Stomach smooth muscle (tissue), 2 donors: ENCODE measurements around the gene OSBPL7.

ENCODE experiments used
- H3K27ac ChIP-seq: one replicate; pipeline ENCODE4 v1.7.0; 2013; ENCODE audit warnings: mild to moderate bottlenecking, low read length, inconsistent platforms
- H3K27me3 ChIP-seq, 2 donors: one replicate each; pipeline ENCODE4 v1.7.0; 2013; ENCODE audit warnings: low read length in 2 of 2; ENCODE audit not compliant: insufficient read depth in 2 of 2, control insufficient read depth in 1 of 2
- H3K36me3 ChIP-seq, 2 donors: one replicate each; pipeline ENCODE4 v1.7.0; 2013; ENCODE audit warnings: low read length in 2 of 2; ENCODE audit not compliant: control insufficient read depth in 2 of 2, insufficient read depth in 2 of 2
- H3K4me1 ChIP-seq: one replicate; pipeline ENCODE4 v1.7.0; 2013; ENCODE audit warnings: low read length; ENCODE audit not compliant: control insufficient read depth, insufficient read depth
- H3K4me3 ChIP-seq, 2 donors: one replicate each; pipeline ENCODE4 v1.7.0; 2013; ENCODE audit warnings: low read length in 2 of 2
- H3K9ac ChIP-seq, 2 donors: one replicate each; pipeline ENCODE4 v1.7.0; 2013; ENCODE audit warnings: low read length in 2 of 2, mild to moderate bottlenecking in 1 of 2
- H3K9me3 ChIP-seq, 2 donors: one replicate each; pipeline ENCODE4 v1.7.0; 2013; ENCODE audit warnings: low read length in 2 of 2; ENCODE audit not compliant: control insufficient read depth in 2 of 2
- donor health status: healthy.
- donor health status: Pancreatic carcinoma.

Gene OSBPL7

GRCh38 chr17:47812146-47812920 is 9.3 kb downstream of the OSBPL7 start:
- Histone ChIP-seq H3K36me3 (peaks cover 4 to 15% of the 10 kb centered on the region in 2 donors), H3K4me1 (no peaks in the 10 kb centered on the region), H3K27me3 (no peaks in the 10 kb centered on the region), H3K4me3 (no peak overlapping the region), H3K9me3 (no peaks in the 10 kb centered on the region), H3K27ac (no peak overlapping the region), H3K9ac (peak overlapping the region in 1 of 2 donors; percentile 21)

- Histone ChIP-seq H3K9me3 (no peaks in the 10 kb centered on the region), H3K27ac (no peak overlapping the region), H3K4me1 (no peaks in the 10 kb centered on the region), H3K4me3 (no peak overlapping the region), H3K36me3 (peaks cover 4 to 12% of the 10 kb centered on the region in 2 donors), H3K9ac (no peak overlapping the region), H3K27me3 (no peaks in the 10 kb centered on the region)
These were observed 9.9 kb downstream of the OSBPL7 start for GRCh38 chr17:47811709-47812108.

GRCh38 chr17:47810901-47811635 is 10.5 kb downstream of the OSBPL7 start:
- no peaks in the 10 kb centered on the region for H3K27me3 ChIP-seq
- no peak overlapping the region for H3K4me3 ChIP-seq
- peaks cover 4 to 9% of the 10 kb centered on the region in 2 donors for H3K36me3 ChIP-seq
- no peak overlapping the region for H3K9ac ChIP-seq
- no peak overlapping the region for H3K27ac ChIP-seq
- H3K4me1 ChIP-seq, result no peaks in the 10 kb centered on the region
- no peaks in the 10 kb centered on the region for H3K9me3 ChIP-seq

- no peak overlapping the region for H3K9ac ChIP-seq
- H3K4me1 ChIP-seq, result no peaks in the 10 kb centered on the region
- no peak overlapping the region for H3K4me3 ChIP-seq
- no peaks in the 10 kb centered on the region for H3K9me3 ChIP-seq
- H3K27ac ChIP-seq, result no peak overlapping the region
- H3K36me3 ChIP-seq, result peaks cover 4 to 6% of the 10 kb centered on the region in 2 donors
- no peaks in the 10 kb centered on the region for H3K27me3 ChIP-seq
These were observed 11.3 kb downstream of the OSBPL7 start for GRCh38 chr17:47810200-47810821.

- H3K36me3 ChIP-seq, result peaks cover 3 to 4% of the 10 kb centered on the region in 2 donors
- H3K4me1 ChIP-seq, result no peaks in the 10 kb centered on the region
- no peak overlapping the region for H3K9ac ChIP-seq
- no peak overlapping the region for H3K4me3 ChIP-seq
- no peak overlapping the region for H3K27ac ChIP-seq
- H3K27me3 ChIP-seq, result no peaks in the 10 kb centered on the region
- no peaks in the 10 kb centered on the region for H3K9me3 ChIP-seq
These were observed 12.6 kb downstream of the OSBPL7 start for GRCh38 chr17:47808830-47809480.

- no peak overlapping the region for H3K9ac ChIP-seq
- H3K27me3 ChIP-seq, result no peaks in the 10 kb centered on the region
- H3K36me3 ChIP-seq, result peaks cover 3 to 4% of the 10 kb centered on the region in 2 donors
- H3K27ac ChIP-seq, result no peak overlapping the region
- no peaks in the 10 kb centered on the region for H3K4me1 ChIP-seq
- no peaks in the 10 kb centered on the region for H3K9me3 ChIP-seq
- no peak overlapping the region for H3K4me3 ChIP-seq
These were observed 13.4 kb downstream of the OSBPL7 start for GRCh38 chr17:47808036-47808829.

- H3K36me3 ChIP-seq, result peaks cover 3 to 4% of the 10 kb centered on the region in 2 donors
These were observed 14.2 kb downstream of the OSBPL7 start for GRCh38 chr17:47807421-47807820.

GRCh38 chr17:47806913-47807255 is 14.7 kb downstream of the OSBPL7 start:
- H3K9ac ChIP-seq, result no peak overlapping the region
- no peaks in the 10 kb centered on the region for H3K9me3 ChIP-seq
- peaks cover 0 to 2% of the 10 kb centered on the region in 2 donors for H3K27me3 ChIP-seq
- no peak overlapping the region for H3K4me3 ChIP-seq
- no peaks in the 10 kb centered on the region for H3K4me1 ChIP-seq
- H3K36me3 ChIP-seq, result peaks cover 3 to 4% of the 10 kb centered on the region in 2 donors
- H3K27ac ChIP-seq, result no peak overlapping the region

More at GRCh38 chr17:47807421-47807820, 14.2 kb downstream of the OSBPL7 start:
- Histone ChIP-seq H3K4me1 (no peaks in the 10 kb centered on the region), H3K9me3 (no peaks in the 10 kb centered on the region), H3K4me3 (no peak overlapping the region), H3K27me3 (no peaks in the 10 kb centered on the region), H3K9ac (no peak overlapping the region), H3K27ac (no peak overlapping the region)

GRCh38 chr17:47806026-47806912 is 15.3 kb downstream of the OSBPL7 start:
- no peaks in the 10 kb centered on the region for H3K4me1 ChIP-seq
- no peaks in the 10 kb centered on the region for H3K9me3 ChIP-seq
- H3K27me3 ChIP-seq, result peaks cover 0 to 2% of the 10 kb centered on the region in 2 donors
- no peak overlapping the region for H3K4me3 ChIP-seq
- no peak overlapping the region for H3K27ac ChIP-seq
- H3K9ac ChIP-seq, result no peak overlapping the region
- peaks cover 3 to 4% of the 10 kb centered on the region in 2 donors for H3K36me3 ChIP-seq
